SU-DHL-6 (cell line): ENCODE data around the gene DLX1.

Experiments used
- H2AFZ ChIP-seq: fragments of 200-600 bp; sonication (generic); 2 replicates; pipeline ENCODE4 v1.6.1; 2014; ENCODE audit warnings: low read depth, mild to moderate bottlenecking, moderate library complexity, mixed read lengths, antibody characterized with exemption, low read length; ENCODE audit not compliant: severe bottlenecking
- H3F3A ChIP-seq: fragments of 200-600 bp; shearing (Covaris generic); 2 replicates; pipeline ENCODE4 v1.6.0; 2016; ENCODE audit warnings: antibody characterized with exemption, mild to moderate bottlenecking; ENCODE audit not compliant: insufficient read depth
- H3K27ac ChIP-seq: fragments of 200-600 bp; sonication (generic); 2 replicates; pipeline ENCODE4 v1.5.1; 2016; ENCODE audit warnings: low read depth, mild to moderate bottlenecking, low read length, moderate library complexity, mixed read lengths
- H3K27me3 ChIP-seq: fragments of 200-600 bp; sonication (generic), shearing (Covaris generic); 2 replicates; pipeline ENCODE4 v1.6.0; 2014; ENCODE audit warnings: mild to moderate bottlenecking, low read length
- H3K36me3 ChIP-seq: fragments of 200-600 bp; sonication (generic); 2 replicates; pipeline ENCODE4 v1.6.1; 2014; ENCODE audit warnings: mild to moderate bottlenecking, low read length, mixed read lengths
- H3K4me2 ChIP-seq: fragments of 300-600, 200-600 bp; shearing (Covaris generic), sonication (generic); 2 replicates; pipeline ENCODE4 v1.6.0; 2014; ENCODE audit warnings: low read length, low read depth, mild to moderate bottlenecking; ENCODE audit not compliant: poor library complexity, severe bottlenecking
- H3K4me3 ChIP-seq: fragments of 200-600 bp; sonication (generic); 2 replicates; pipeline ENCODE4 v1.5.1; 2014; ENCODE audit warnings: antibody characterized with exemption, low read length, mild to moderate bottlenecking, mixed read lengths; ENCODE audit not compliant: insufficient read depth, poor library complexity, severe bottlenecking
- H3K79me2 ChIP-seq: fragments of 200-600 bp; sonication (generic); 2 replicates; pipeline ENCODE4 v1.6.1; 2014; ENCODE audit warnings: mild to moderate bottlenecking, low read length, moderate library complexity; ENCODE audit not compliant: insufficient read depth
- H3K9ac ChIP-seq: fragments of 200-600 bp; sonication (generic); 2 replicates; pipeline ENCODE4 v1.7.0; 2014; ENCODE audit warnings: mild to moderate bottlenecking, low read length
- H3K9me2 ChIP-seq: fragments of 200-600 bp; sonication (generic); replicated peaks from 2 replicates; pipeline ENCODE4 v1.6.1; 2014; ENCODE audit warnings: low read length; ENCODE audit not compliant: insufficient read depth
- H3K9me3 ChIP-seq: fragments of 200-600 bp; sonication (generic); 2 replicates; pipeline ENCODE4 v1.6.1; 2014; ENCODE audit warnings: low read length, mixed read lengths; ENCODE audit not compliant: insufficient read depth
- H4K20me1 ChIP-seq: fragments of 200-600 bp; sonication (generic); 2 replicates; pipeline ENCODE4 v1.6.1; 2014; ENCODE audit warnings: low read depth, mild to moderate bottlenecking, antibody characterized with exemption, low read length, moderate library complexity, mixed read lengths
- CTCF ChIP-seq: fragments of 200-600 bp; sonication (generic); IDR thresholded peaks from one replicate; pipeline ENCODE4 v1.5.1; 2017; ENCODE audit warnings: antibody characterized with exemption, mild to moderate bottlenecking, low read length, moderate library complexity; ENCODE audit not compliant: insufficient read depth, poor library complexity, severe bottlenecking
- EZH2phosphoT487 ChIP-seq: fragments of 200-600 bp; sonication (generic), shearing (Covaris generic); conservative IDR thresholded peaks from 2 replicates; pipeline ENCODE4 v1.6.1; 2018; ENCODE audit warnings: mild to moderate bottlenecking, antibody characterized with exemption, low read length, moderate library complexity, mixed read lengths

Gene DLX1

GRCh38 chr2:172046866-172047565, 38.3 kb upstream of the DLX1 start:
- H3K9me3 ChIP-seq = no peaks in the 10 kb centered on the region
- H3K9ac ChIP-seq = no peak overlapping the region
- H3K27me3 ChIP-seq = no peaks in the 10 kb centered on the region
- H2AFZ ChIP-seq = no peak overlapping the region
- no peak overlapping the region for H3K4me3 ChIP-seq
- H3K4me2 ChIP-seq = no peak overlapping the region
- TF ChIP-seq EZH2phosphoT487 (no peak), CTCF (no peak)
- H3K9me2 ChIP-seq = no peaks in the 10 kb centered on the region
- no peaks in the 10 kb centered on the region for H3F3A ChIP-seq
- H3K27ac ChIP-seq = no peak overlapping the region
- no peaks in the 10 kb centered on the region for H4K20me1 ChIP-seq
- H3K36me3 ChIP-seq = no peaks in the 10 kb centered on the region
- H3K79me2 ChIP-seq = no peaks in the 10 kb centered on the region

DNA sequence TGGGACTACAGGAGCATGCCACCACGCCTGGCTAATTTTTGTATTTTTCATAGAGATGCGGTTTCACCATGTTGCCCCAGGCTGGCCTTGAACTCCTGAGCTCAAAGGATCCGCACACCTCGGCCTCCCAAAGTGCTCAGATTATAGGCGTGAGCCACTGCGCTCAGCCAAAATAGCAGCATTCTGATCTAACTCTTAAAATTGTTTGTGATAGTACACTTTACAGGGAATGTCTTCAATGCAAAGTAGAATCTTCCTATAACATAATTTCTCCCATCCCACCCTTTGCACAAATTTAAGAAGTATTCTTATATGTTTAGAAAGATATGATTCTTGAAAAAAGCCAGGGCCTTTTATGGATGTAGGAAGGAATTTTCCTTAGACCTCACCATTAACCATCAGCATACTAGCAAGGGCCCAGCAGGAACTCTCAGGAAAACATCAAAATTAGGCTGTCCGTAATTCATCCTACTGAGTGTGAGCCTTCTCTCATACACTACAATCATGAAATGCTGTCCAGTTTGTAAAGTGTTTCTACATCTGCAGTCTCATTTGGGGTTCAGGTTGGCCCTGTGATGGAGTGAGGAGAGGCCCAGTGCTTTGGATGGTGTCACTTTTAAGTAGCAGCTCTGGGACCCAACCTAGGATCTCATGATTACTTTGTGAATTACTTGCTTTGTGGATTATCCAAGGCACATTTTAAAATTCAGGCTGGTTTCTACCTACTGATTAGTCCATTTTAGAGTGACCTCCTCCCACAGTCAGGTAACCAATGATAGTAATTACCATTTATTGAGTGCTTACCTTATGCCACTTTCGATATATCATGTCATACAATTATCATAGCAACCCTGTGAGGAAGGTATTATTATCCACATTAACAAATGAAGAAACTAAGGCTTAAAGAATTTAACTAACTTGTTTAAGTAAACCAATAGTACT, 37.5 kb upstream of the DLX1 start:
- no peak overlapping the region for H3K9ac ChIP-seq
- H3K4me3 ChIP-seq = no peak overlapping the region
- H2AFZ ChIP-seq = no peak overlapping the region
- no peaks in the 10 kb centered on the region for H3K9me3 ChIP-seq
- no peak overlapping the region for H3K4me2 ChIP-seq
- no peak overlapping the region for H3K27ac ChIP-seq
- TF ChIP-seq CTCF (no peak), EZH2phosphoT487 (no peak)
- no peaks in the 10 kb centered on the region for H3K9me2 ChIP-seq
- H3F3A ChIP-seq = no peaks in the 10 kb centered on the region
- no peaks in the 10 kb centered on the region for H3K79me2 ChIP-seq
- H4K20me1 ChIP-seq = no peaks in the 10 kb centered on the region
- no peaks in the 10 kb centered on the region for H3K36me3 ChIP-seq
- no peaks in the 10 kb centered on the region for H3K27me3 ChIP-seq

DNA sequence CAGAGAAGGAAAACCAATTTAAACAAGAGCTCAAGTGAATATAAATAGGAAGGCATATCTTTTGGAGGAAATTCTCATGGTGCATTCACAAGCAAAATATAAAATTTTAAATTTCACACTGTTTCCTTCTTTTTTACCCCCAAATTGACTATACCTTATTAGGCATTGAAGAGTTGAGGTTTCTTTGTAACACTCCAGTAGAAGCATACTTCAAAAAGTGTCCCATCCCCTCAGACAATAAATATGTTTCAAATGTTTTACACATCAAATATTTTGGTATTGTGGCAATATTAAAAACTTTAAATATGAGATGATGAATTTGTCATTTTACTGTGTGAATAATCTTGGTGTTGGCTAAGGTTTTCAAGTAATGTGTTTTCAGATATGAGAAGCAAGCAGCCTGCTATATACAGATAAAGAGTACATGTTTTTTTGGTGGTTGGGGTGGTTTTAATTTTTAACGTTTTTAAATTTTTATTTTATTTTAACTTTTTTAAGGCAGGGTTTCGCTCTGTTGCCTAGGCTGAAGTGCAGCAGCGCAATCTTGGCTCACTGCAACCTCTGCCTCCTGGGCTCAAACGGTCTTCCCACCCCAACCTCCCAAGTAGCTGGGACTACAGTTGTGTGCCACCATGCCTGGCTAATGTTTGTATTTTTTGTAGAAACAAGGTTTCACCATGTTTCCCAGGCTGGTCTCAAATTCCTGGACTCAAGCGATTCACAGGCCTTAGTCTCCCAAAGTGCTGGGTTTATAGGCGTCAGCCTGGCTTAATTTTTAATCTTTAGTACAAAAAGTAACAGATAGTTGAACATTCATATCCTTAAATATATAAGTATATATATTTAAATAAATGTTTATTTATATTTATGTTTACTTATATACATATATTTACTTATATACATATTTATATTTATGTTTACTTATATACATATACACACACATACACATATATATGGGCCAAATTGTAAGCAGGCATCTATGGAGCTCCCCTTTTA, 36.5 kb upstream of the DLX1 start:
- no peak for TF ChIP-seq EZH2phosphoT487
- no peak for TF ChIP-seq CTCF

More for the DNA sequence above, 36.5 kb upstream of the DLX1 start:
- Histone ChIP-seq H3K27me3 (no peaks in the 10 kb centered on the region), H2AFZ (no peak overlapping the region), H3F3A (no peaks in the 10 kb centered on the region), H3K4me3 (no peak overlapping the region), H3K9me3 (no peaks in the 10 kb centered on the region), H3K9ac (no peak overlapping the region), H3K9me2 (no peaks in the 10 kb centered on the region), H3K36me3 (no peaks in the 10 kb centered on the region), H3K4me2 (no peak overlapping the region), H3K79me2 (no peaks in the 10 kb centered on the region), H4K20me1 (no peaks in the 10 kb centered on the region), H3K27ac (no peak overlapping the region)
